A549 (cell line): ENCODE results near the gene PXK. TPM values are rescaled to one million over a fixed set of nuclear protein-coding genes. Genes with fewer than 3 reads are reported as not detected.

ENCODE experiments used
- ATAC-seq, 2 experiments: fragments of 200-7000 bp in 1 of 2; fragments of >200 bp in 1 of 2; cut with Nextera tagmentation in 1 of 2; cut with Tn5 transposase in 1 of 2; 3 replicates each; pipeline versions ENCODE4 v1.8.0 to v1.9.1; 2018 to 2020; ENCODE audit warnings: mild to moderate bottlenecking in 1 of 2, moderate library complexity in 1 of 2
- CTCF ChIA-PET: fragments of 300-600 bp; sonication (Branson Sonifier 250); formaldehyde crosslinking; extraction: SDS; loops from one replicate; lab custom pipeline; 2021; ENCODE audit warnings: antibody characterized with exemption, inconsistent platforms; lab: Yijun Ruan, JAX
- POLR2A ChIA-PET: fragments of 350-600 bp; formaldehyde crosslinking; extraction: SDS; loops from one replicate; lab custom pipeline; 2021; ENCODE audit warnings: antibody characterized with exemption, inconsistent platforms; lab: Yijun Ruan, JAX
- DNase-seq, 2 experiments: peaks; one replicate each; pipeline versions ENCODE4 v3.0.0 to v3.0.0-alpha.2; 2011 to 2016; ENCODE audit warnings: low read depth in 1 of 2, low spot score in 1 of 2
- FAIRE-seq: peaks from 2 replicates; lab custom pipeline; 2011; peaks lifted over from hg19 to GRCh38; lab: Jason Lieb, UNC
- H3K27ac ChIP-seq, 2 experiments: fragments of >200 bp; sonication (Bioruptor Twin); formaldehyde crosslinking; 3 replicates each; pipeline ENCODE4 v1.5.1; 2016 to 2017
- H3K4me1 ChIP-seq: fragments of >200 bp; sonication (Bioruptor Twin); formaldehyde crosslinking; 3 replicates; pipeline ENCODE4 v1.6.1; 2016
- H3K4me2 ChIP-seq: fragments of >200 bp; sonication (Bioruptor Twin); formaldehyde crosslinking; 3 replicates; pipeline ENCODE4 v1.6.1; 2016
- H3K4me3 ChIP-seq: fragments of >200 bp; sonication (Bioruptor Twin); formaldehyde crosslinking; 3 replicates; pipeline ENCODE4 v1.5.1; 2016
- H3K9me3 ChIP-seq: fragments of >200 bp; sonication (Bioruptor Twin); formaldehyde crosslinking; 3 replicates; pipeline ENCODE4 v1.6.1; 2016
- ATOH8 ChIP-seq: fragments of 250-450 bp; sonication (Bioruptor Pico); IDR thresholded peaks from 2 replicates; pipeline ENCODE4 v1.5.0; 2020; ENCODE audit warnings: low read depth, mild to moderate bottlenecking, moderate library complexity
- CBX2 ChIP-seq: fragments of 200-600 bp; sonication (generic); IDR thresholded peaks from 2 replicates; pipeline ENCODE4 v1.6.1; 2016; ENCODE audit warnings: low read depth, mild to moderate bottlenecking, borderline replicate concordance
- CEBPB ChIP-seq, 2 experiments: fragments of >200 bp in 1 of 2; sonication (Bioruptor Twin) in 1 of 2; formaldehyde crosslinking in 1 of 2; IDR thresholded peaks; 2 replicates each; pipeline ENCODE4 v1.6.1; 2012 to 2016
- CHD2 ChIP-seq: fragments of 150-350 bp; IDR thresholded peaks from 2 replicates; pipeline ENCODE4 v1.6.1; 2014; ENCODE audit warnings: low read length; ENCODE audit not compliant: partially characterized antibody
- CHD4 ChIP-seq: fragments of 200-600 bp; sonication (generic); IDR thresholded peaks from 2 replicates; pipeline ENCODE4 v1.6.1; 2016; ENCODE audit warnings: antibody characterized with exemption, mild to moderate bottlenecking, borderline replicate concordance
- EP300 ChIP-seq, 2 experiments: fragments of >200 bp; sonication (Bioruptor Twin); formaldehyde crosslinking; IDR thresholded peaks; 2 replicates in 1 of 2; 3 replicates in 1 of 2; pipeline ENCODE4 v1.6.1; 2016 to 2017
- FOSL2 ChIP-seq, 2 experiments: fragments of 450-650 bp in 1 of 2; fragments of >200 bp in 1 of 2; sonication (Bioruptor Twin) in 1 of 2; formaldehyde crosslinking; IDR thresholded peaks; 2 replicates each; pipeline versions ENCODE4 v1.5.0 to v1.6.1; 2016 to 2020; ENCODE audit warnings: mild to moderate bottlenecking in 1 of 2, moderate library complexity in 1 of 2
- FOXS1 ChIP-seq: fragments of 250-450 bp; sonication (Bioruptor Pico); IDR thresholded peaks from 2 replicates; pipeline ENCODE4 v1.5.0; 2020; ENCODE audit warnings: mild to moderate bottlenecking, moderate library complexity
- HDAC2 ChIP-seq: fragments of 200-600 bp; sonication (generic); IDR thresholded peaks from 2 replicates; pipeline ENCODE4 v1.6.1; 2016
- HEYL ChIP-seq: fragments of 250-450 bp; sonication (Bioruptor Pico); IDR thresholded peaks from 2 replicates; pipeline ENCODE4 v1.8.0; 2021; ENCODE audit warnings: mild to moderate bottlenecking, moderate library complexity
- HMGXB4 ChIP-seq: fragments of 250-450 bp; sonication (Bioruptor Pico); IDR thresholded peaks from 2 replicates; pipeline ENCODE4 v1.5.0; 2021; ENCODE audit warnings: mild to moderate bottlenecking, moderate library complexity, borderline replicate concordance
- HOXA7 ChIP-seq: fragments of 250-450 bp; sonication (Bioruptor Pico); IDR thresholded peaks from 2 replicates; pipeline ENCODE4 v1.5.0; 2020; ENCODE audit warnings: mild to moderate bottlenecking, moderate library complexity
- HOXB13 ChIP-seq: fragments of 250-450 bp; sonication (Bioruptor Pico); IDR thresholded peaks from 2 replicates; pipeline ENCODE4 v1.5.0; 2020; ENCODE audit warnings: low read depth, mild to moderate bottlenecking, moderate library complexity
- HOXB5 ChIP-seq: fragments of 250-450 bp; sonication (Bioruptor Pico); IDR thresholded peaks from 2 replicates; pipeline ENCODE4 v1.5.0; 2020; ENCODE audit warnings: mild to moderate bottlenecking, moderate library complexity
- KDM5A ChIP-seq: fragments of 200-600 bp; sonication (generic); IDR thresholded peaks from 2 replicates; pipeline ENCODE4 v1.6.1; 2016; ENCODE audit warnings: antibody characterized with exemption, mild to moderate bottlenecking
- MAFK ChIP-seq: fragments of 450-650 bp; IDR thresholded peaks from 2 replicates; pipeline ENCODE4 v1.6.1; 2014; ENCODE audit not compliant: partially characterized antibody
- NPAS2 ChIP-seq: fragments of 250-450 bp; sonication (Bioruptor Pico); IDR thresholded peaks from 2 replicates; pipeline ENCODE4 v1.8.0; 2022; ENCODE audit warnings: mild to moderate bottlenecking, moderate library complexity, borderline replicate concordance
- NR3C1 ChIP-seq: fragments of >200 bp; sonication (Bioruptor Twin); formaldehyde crosslinking; IDR thresholded peaks from 3 replicates; pipeline ENCODE4 v1.6.1; 2017
- PHF8 ChIP-seq: fragments of 200-600 bp; sonication (generic); IDR thresholded peaks from 2 replicates; pipeline ENCODE4 v1.6.1; 2016; ENCODE audit warnings: low read depth, mild to moderate bottlenecking, antibody characterized with exemption, moderate library complexity, borderline replicate concordance
- RARB ChIP-seq: fragments of 250-450 bp; sonication (Bioruptor Pico); IDR thresholded peaks from 2 replicates; pipeline ENCODE4 v1.8.0; 2021; ENCODE audit warnings: mild to moderate bottlenecking, moderate library complexity
- RCOR1 ChIP-seq: fragments of 150-350 bp; IDR thresholded peaks from 2 replicates; pipeline ENCODE4 v1.6.1; 2014; ENCODE audit warnings: antibody characterized with exemption, low read length, low read depth
- RFX5 ChIP-seq: fragments of 450-650 bp; IDR thresholded peaks from 2 replicates; pipeline ENCODE4 v1.7.1; 2014; ENCODE audit warnings: antibody characterized with exemption, mild to moderate bottlenecking, moderate library complexity
- RNF2 ChIP-seq: fragments of 200-600 bp; sonication (generic); IDR thresholded peaks from 2 replicates; pipeline ENCODE4 v1.6.1; 2016; ENCODE audit warnings: low read depth, mild to moderate bottlenecking, antibody characterized with exemption, moderate library complexity, borderline replicate concordance
- SMC3 ChIP-seq: fragments of >200 bp; sonication (Bioruptor Twin); formaldehyde crosslinking; IDR thresholded peaks from 3 replicates; pipeline ENCODE4 v1.6.1; 2018; ENCODE audit warnings: inconsistent platforms
- SREBF2 ChIP-seq: fragments of 450-650 bp; IDR thresholded peaks from 2 replicates; pipeline ENCODE4 v1.6.1; 2014; ENCODE audit warnings: mild to moderate bottlenecking, moderate library complexity
- ZNF302 ChIP-seq: fragments of 250-450 bp; sonication (Bioruptor Pico); IDR thresholded peaks from 2 replicates; pipeline ENCODE4 v1.9.0; 2021; ENCODE audit warnings: inconsistent platforms, mild to moderate bottlenecking, moderate library complexity
- ZSCAN20 ChIP-seq: fragments of 250-450 bp; sonication (Bioruptor Pico); IDR thresholded peaks from 2 replicates; pipeline ENCODE4 v1.8.0; 2022; ENCODE audit warnings: mild to moderate bottlenecking, moderate library complexity
- WGBS: methylation state at CpG from one replicate; pipeline ENCODE4 v1.1.6; 2017; ENCODE audit errors: missing lambda C conversion rate; 5-methylcytosine and 5-hydroxymethylcytosine counted together
- polyA plus RNA-seq, 4 experiments: library from polyadenylated mRNA; depleted of rRNA in 3 of 4; stranded (reverse); fragments of >200 nt; fragmentation: RNase III in 1 of 4; extraction: RNeasy Plus Mini Kit Qiagen cat#74134 plus additional on column Dnase treatment in 1 of 4; gene quantifications; 2 replicates in 3 of 4; 3 replicates in 1 of 4; pipeline ENCODE4 v1.2.3, GENCODE V29; 2011 to 2017
- TF ChIP-seq, protein P1 (sequence below): fragments of 450-650 bp; IDR thresholded peaks from 2 replicates; pipeline ENCODE4 v1.6.1; 2014; ENCODE audit warnings: antibody characterized with exemption
- TF ChIP-seq, protein P2 (sequence below): fragments of >200 bp; sonication (Bioruptor Twin); formaldehyde crosslinking; IDR thresholded peaks from 3 replicates; pipeline ENCODE4 v1.5.1; 2016
- TF ChIP-seq, protein P3 (sequence below): fragments of 150-350 bp; IDR thresholded peaks from 2 replicates; pipeline ENCODE4 v1.6.1; 2014; ENCODE audit warnings: low read depth, mild to moderate bottlenecking, low read length

Gene PXK
- polyA plus RNA-seq, 2 of the 4 experiments (the other 2 are of a cell fraction): 4.4 to 10.5 TPM

- Histone ChIP-seq H3K27ac (no peak overlapping the region), H3K4me2 (no peak overlapping the region), H3K4me3 (no peak overlapping the region), H3K4me1 (no peaks in the 10 kb centered on the region), H3K9me3 (no peaks in the 10 kb centered on the region)
- 67% methylated on average over 4 of the region's 4 CpGs for WGBS
- FAIRE-seq (no peak), ATAC-seq (no peak), DNase-seq (no peak)
- ChIA-PET POLR2A (no interaction called here), CTCF (no interaction called here)
- TF ChIP-seq HOXB13 (CRISPR knock-in tag): no peak
- TF ChIP-seq FOXS1 (CRISPR knock-in tag): no peak
- TF ChIP-seq ATOH8 (CRISPR knock-in tag): no peak
- no peak for TF ChIP-seq FOSL2 (IDR thresholded peaks at IDR 0.05)
- TF ChIP-seq FOSL2 (CRISPR knock-in tag; IDR thresholded peaks at IDR 0.05): no peak
- TF ChIP-seq CBX2: no peak
- TF ChIP-seq PHF8: no peak
- no peak for TF ChIP-seq SREBF2
- TF ChIP-seq MAFK: no peak
- no peak for TF ChIP-seq CHD4
- TF ChIP-seq RNF2: no peak
- no peak for TF ChIP-seq KDM5A
- TF ChIP-seq HEYL: no peak
- TF ChIP-seq CEBPB (IDR thresholded peaks at IDR 0.05): no peak
- TF ChIP-seq, protein P1, sequence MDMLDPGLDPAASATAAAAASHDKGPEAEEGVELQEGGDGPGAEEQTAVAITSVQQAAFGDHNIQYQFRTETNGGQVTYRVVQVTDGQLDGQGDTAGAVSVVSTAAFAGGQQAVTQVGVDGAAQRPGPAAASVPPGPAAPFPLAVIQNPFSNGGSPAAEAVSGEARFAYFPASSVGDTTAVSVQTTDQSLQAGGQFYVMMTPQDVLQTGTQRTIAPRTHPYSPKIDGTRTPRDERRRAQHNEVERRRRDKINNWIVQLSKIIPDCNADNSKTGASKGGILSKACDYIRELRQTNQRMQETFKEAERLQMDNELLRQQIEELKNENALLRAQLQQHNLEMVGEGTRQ: no peak
- no peak for TF ChIP-seq HOXB5 (CRISPR knock-in tag)
- TF ChIP-seq, protein P2, sequence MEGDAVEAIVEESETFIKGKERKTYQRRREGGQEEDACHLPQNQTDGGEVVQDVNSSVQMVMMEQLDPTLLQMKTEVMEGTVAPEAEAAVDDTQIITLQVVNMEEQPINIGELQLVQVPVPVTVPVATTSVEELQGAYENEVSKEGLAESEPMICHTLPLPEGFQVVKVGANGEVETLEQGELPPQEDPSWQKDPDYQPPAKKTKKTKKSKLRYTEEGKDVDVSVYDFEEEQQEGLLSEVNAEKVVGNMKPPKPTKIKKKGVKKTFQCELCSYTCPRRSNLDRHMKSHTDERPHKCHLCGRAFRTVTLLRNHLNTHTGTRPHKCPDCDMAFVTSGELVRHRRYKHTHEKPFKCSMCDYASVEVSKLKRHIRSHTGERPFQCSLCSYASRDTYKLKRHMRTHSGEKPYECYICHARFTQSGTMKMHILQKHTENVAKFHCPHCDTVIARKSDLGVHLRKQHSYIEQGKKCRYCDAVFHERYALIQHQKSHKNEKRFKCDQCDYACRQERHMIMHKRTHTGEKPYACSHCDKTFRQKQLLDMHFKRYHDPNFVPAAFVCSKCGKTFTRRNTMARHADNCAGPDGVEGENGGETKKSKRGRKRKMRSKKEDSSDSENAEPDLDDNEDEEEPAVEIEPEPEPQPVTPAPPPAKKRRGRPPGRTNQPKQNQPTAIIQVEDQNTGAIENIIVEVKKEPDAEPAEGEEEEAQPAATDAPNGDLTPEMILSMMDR: no peak
- TF ChIP-seq HMGXB4 (CRISPR knock-in tag): no peak
- no peak for TF ChIP-seq SMC3
Measured at GRCh38 chr3:58359621-58360020, 26.9 kb downstream of the PXK start.

- no peak for ATAC-seq
- ChIA-PET POLR2A (no interaction called here), CTCF (no interaction called here)
- no peak for DNase-seq
- FAIRE-seq: no peak
- H3K4me2 ChIP-seq: no peak overlapping the region
- H3K9me3 ChIP-seq: no peaks in the 10 kb centered on the region
- H3K4me1 ChIP-seq: no peaks in the 10 kb centered on the region
- H3K27ac ChIP-seq: no peak overlapping the region
- H3K4me3 ChIP-seq: no peak overlapping the region
- no peak for TF ChIP-seq ZNF302 (CRISPR knock-in tag)
- no peak for TF ChIP-seq CBX2
- TF ChIP-seq NPAS2 (CRISPR knock-in tag): no peak
- TF ChIP-seq ZSCAN20 (CRISPR knock-in tag): no peak
- TF ChIP-seq, protein P3, sequence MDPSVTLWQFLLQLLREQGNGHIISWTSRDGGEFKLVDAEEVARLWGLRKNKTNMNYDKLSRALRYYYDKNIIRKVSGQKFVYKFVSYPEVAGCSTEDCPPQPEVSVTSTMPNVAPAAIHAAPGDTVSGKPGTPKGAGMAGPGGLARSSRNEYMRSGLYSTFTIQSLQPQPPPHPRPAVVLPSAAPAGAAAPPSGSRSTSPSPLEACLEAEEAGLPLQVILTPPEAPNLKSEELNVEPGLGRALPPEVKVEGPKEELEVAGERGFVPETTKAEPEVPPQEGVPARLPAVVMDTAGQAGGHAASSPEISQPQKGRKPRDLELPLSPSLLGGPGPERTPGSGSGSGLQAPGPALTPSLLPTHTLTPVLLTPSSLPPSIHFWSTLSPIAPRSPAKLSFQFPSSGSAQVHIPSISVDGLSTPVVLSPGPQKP: no peak
- no peak for TF ChIP-seq RCOR1
- no peak for TF ChIP-seq CHD2
- no peak for TF ChIP-seq RFX5
- TF ChIP-seq EP300 (IDR thresholded peaks at IDR 0.05): no peak
- no peak for TF ChIP-seq CEBPB (IDR thresholded peaks at IDR 0.05)
- no peak for TF ChIP-seq NR3C1
- TF ChIP-seq HOXA7: no peak
- no peak for TF ChIP-seq RARB (CRISPR knock-in tag)
- TF ChIP-seq HDAC2: no peak
- no peak for TF ChIP-seq PHF8
Measured at GRCh38 chr3:58361866-58362265, 29.2 kb downstream of the PXK start.
